Astrocyte of the spinal cord (primary cell): ENCODE results near the gene ZC2HC1B.

Experiments
- DNase-seq: peaks from one replicate; pipeline ENCODE4 v3.0.0; 2011; ENCODE audit warnings: low read depth, low spot score
- H3K4me3 ChIP-seq: 2 replicates; pipeline ENCODE4 v1.5.1; 2011; ENCODE audit warnings: low read depth, mild to moderate bottlenecking, low read length, moderate library complexity
- in situ Hi-C: cut with HindIII; loops from 2 replicates; pipeline ENCODE4 v1.10.0; 2017; ENCODE audit warnings: low sequenced_read_pairs
- TF ChIP-seq, protein P1 (sequence below): IDR thresholded peaks from 2 replicates; pipeline ENCODE4 v1.5.1; 2012; ENCODE audit warnings: low read depth, mild to moderate bottlenecking, low read length, inconsistent platforms

ZC2HC1B gene

GRCh38 chr6:143973097-143973966 is 109.1 kb downstream of the ZC2HC1B start:
- no peak overlapping the region for H3K4me3 ChIP-seq
- DNase-seq = no peak
- in situ Hi-C loops = no loop called here
- TF ChIP-seq, protein P1, sequence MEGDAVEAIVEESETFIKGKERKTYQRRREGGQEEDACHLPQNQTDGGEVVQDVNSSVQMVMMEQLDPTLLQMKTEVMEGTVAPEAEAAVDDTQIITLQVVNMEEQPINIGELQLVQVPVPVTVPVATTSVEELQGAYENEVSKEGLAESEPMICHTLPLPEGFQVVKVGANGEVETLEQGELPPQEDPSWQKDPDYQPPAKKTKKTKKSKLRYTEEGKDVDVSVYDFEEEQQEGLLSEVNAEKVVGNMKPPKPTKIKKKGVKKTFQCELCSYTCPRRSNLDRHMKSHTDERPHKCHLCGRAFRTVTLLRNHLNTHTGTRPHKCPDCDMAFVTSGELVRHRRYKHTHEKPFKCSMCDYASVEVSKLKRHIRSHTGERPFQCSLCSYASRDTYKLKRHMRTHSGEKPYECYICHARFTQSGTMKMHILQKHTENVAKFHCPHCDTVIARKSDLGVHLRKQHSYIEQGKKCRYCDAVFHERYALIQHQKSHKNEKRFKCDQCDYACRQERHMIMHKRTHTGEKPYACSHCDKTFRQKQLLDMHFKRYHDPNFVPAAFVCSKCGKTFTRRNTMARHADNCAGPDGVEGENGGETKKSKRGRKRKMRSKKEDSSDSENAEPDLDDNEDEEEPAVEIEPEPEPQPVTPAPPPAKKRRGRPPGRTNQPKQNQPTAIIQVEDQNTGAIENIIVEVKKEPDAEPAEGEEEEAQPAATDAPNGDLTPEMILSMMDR = no peak

- TF ChIP-seq, protein P1 = no peak
- no peak overlapping the region for H3K4me3 ChIP-seq
- in situ Hi-C loops = no loop called here
- DNase-seq = no peak
These were observed 109.8 kb downstream of the ZC2HC1B start for GRCh38 chr6:143974089-143974488.

GRCh38 chr6:143976806-143977349 is 112.6 kb downstream of the ZC2HC1B start:
- in situ Hi-C loops = no loop called here
- H3K4me3 ChIP-seq = no peak overlapping the region
- no peak for DNase-seq
- TF ChIP-seq, protein P1 = no peak

DNA sequence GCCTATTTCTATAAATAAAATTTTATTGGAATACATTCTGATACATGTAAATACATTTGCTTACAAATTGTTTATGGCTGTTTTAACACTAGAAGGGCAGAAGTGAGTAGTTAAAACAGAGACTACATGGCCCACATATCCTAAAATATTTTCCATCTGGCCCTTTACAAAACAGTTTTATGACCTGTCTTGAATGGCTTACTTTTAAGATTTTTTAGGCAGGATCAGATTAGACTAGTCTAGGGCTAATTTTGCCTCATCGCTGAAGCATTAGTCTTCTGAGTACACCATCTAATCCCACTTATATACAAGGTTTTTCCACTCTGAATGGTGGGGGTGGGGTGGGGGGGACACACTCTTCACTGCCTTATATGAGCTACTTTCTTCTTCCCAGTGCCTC is 116.6 kb downstream of the ZC2HC1B start:
- DNase-seq = no peak
- TF ChIP-seq, protein P1 = no peak
- H3K4me3 ChIP-seq = no peak overlapping the region
- in situ Hi-C loops = no loop called here

GRCh38 chr6:143982968-143983367 is 118.7 kb downstream of the ZC2HC1B start:
- TF ChIP-seq, protein P1 = no peak
- in situ Hi-C loops = no loop called here
- H3K4me3 ChIP-seq = no peak overlapping the region
- no peak for DNase-seq

DNA sequence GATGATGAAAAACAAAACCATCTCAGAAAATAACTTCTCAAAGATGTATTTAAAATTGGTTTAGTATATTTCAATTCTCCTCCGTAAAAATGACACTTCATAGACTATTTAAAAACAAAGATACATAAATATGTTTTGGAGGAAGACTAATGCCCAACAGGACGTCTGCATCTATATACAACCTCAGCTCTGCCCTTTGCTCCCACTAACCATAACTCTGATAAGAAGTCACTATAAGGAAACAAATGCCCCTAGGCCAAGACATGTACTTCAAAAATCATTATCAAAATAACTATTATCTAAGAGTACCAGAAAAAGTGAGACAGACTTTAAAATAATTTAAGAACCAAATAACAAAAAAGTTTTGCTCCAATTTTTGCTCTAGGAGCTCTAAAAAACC is 120.4 kb downstream of the ZC2HC1B start:
- in situ Hi-C loops = no loop called here
- H3K4me3 ChIP-seq = no peak overlapping the region
- TF ChIP-seq, protein P1 = no peak
- DNase-seq = no peak
